ENCODE measurements around the gene PTGES2. TPM values are rescaled to one million over a fixed set of nuclear protein-coding genes. Genes with fewer than 3 reads are reported as not detected.

Gene PTGES2
- total and polyA plus RNA-seq, 2 of the 13 experiments (the other 11 are each of a cell fraction or from before 2014, with no cell fraction given), result 63.7 to 79.8 TPM

DNA sequence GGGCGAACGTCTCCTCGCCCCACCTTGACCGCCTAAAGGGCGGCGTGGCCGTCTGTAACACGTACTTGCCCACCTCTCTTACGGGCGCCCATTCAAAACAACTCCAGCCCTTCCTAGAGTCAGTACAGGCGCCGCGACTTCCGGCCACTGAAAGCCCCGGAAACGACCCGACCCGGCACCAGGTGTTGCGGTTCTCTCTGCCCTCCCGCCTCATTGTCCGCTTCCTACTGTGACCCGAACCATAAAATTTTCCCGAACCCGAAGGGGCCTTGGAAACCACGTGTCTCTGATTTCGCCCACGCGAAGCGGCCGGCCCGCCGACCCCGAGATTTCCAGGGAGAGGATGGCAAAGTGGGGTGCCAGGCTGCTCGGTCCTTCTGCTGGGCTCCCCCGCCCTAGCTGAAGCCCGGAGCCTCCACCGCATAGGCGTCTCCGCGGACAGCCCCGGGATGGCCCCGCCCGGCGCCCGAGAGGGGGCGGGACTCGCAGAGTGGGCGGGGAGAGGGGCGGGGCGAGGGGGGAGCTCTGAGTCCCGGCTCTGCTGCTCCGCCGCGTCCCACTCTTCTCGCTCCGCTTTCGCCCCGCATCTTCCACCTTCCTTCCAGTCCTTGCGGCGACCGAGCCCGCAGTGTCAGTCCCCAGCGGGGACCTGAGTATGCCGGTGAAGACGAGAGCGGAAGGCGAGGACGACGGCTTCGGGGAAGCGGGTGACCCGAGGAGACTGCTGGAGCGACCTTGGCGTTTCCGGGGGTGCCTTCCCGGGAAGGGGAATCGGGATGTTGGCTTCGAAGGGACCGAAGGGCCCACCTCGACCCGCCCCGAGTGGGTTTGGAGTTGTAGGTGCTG lies 684 bp upstream of the PTGES2 start (continued):
- TF ChIP-seq, protein P1, sequence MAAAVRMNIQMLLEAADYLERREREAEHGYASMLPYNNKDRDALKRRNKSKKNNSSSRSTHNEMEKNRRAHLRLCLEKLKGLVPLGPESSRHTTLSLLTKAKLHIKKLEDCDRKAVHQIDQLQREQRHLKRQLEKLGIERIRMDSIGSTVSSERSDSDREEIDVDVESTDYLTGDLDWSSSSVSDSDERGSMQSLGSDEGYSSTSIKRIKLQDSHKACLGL (CRISPR knock-in tag; IDR thresholded peaks at IDR 0.05), result peak; percentile 86; the same call in 1 of the 2 replicates
- no peak for TF ChIP-seq GTF2F1 (IDR thresholded peaks at IDR 0.05; ENCODE audit: low read length)
- peak; percentile 60 for TF ChIP-seq SALL1 (CRISPR knock-in tag; IDR thresholded peaks at IDR 0.05)
- TF ChIP-seq ZNF512 (CRISPR knock-in tag; IDR thresholded peaks at IDR 0.05), result no peak
- TF ChIP-seq, protein P2, sequence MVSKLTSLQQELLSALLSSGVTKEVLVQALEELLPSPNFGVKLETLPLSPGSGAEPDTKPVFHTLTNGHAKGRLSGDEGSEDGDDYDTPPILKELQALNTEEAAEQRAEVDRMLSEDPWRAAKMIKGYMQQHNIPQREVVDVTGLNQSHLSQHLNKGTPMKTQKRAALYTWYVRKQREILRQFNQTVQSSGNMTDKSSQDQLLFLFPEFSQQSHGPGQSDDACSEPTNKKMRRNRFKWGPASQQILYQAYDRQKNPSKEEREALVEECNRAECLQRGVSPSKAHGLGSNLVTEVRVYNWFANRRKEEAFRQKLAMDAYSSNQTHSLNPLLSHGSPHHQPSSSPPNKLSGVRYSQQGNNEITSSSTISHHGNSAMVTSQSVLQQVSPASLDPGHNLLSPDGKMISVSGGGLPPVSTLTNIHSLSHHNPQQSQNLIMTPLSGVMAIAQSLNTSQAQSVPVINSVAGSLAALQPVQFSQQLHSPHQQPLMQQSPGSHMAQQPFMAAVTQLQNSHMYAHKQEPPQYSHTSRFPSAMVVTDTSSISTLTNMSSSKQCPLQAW (CRISPR knock-in tag; IDR thresholded peaks at IDR 0.05), result 0 out of 2 replicates have a peak, but pooled peaks have one; percentile 57
- TF ChIP-seq GATAD1 (CRISPR knock-in tag; IDR thresholded peaks at IDR 0.05), result peak; percentile 74
- TF ChIP-seq, protein P3, sequence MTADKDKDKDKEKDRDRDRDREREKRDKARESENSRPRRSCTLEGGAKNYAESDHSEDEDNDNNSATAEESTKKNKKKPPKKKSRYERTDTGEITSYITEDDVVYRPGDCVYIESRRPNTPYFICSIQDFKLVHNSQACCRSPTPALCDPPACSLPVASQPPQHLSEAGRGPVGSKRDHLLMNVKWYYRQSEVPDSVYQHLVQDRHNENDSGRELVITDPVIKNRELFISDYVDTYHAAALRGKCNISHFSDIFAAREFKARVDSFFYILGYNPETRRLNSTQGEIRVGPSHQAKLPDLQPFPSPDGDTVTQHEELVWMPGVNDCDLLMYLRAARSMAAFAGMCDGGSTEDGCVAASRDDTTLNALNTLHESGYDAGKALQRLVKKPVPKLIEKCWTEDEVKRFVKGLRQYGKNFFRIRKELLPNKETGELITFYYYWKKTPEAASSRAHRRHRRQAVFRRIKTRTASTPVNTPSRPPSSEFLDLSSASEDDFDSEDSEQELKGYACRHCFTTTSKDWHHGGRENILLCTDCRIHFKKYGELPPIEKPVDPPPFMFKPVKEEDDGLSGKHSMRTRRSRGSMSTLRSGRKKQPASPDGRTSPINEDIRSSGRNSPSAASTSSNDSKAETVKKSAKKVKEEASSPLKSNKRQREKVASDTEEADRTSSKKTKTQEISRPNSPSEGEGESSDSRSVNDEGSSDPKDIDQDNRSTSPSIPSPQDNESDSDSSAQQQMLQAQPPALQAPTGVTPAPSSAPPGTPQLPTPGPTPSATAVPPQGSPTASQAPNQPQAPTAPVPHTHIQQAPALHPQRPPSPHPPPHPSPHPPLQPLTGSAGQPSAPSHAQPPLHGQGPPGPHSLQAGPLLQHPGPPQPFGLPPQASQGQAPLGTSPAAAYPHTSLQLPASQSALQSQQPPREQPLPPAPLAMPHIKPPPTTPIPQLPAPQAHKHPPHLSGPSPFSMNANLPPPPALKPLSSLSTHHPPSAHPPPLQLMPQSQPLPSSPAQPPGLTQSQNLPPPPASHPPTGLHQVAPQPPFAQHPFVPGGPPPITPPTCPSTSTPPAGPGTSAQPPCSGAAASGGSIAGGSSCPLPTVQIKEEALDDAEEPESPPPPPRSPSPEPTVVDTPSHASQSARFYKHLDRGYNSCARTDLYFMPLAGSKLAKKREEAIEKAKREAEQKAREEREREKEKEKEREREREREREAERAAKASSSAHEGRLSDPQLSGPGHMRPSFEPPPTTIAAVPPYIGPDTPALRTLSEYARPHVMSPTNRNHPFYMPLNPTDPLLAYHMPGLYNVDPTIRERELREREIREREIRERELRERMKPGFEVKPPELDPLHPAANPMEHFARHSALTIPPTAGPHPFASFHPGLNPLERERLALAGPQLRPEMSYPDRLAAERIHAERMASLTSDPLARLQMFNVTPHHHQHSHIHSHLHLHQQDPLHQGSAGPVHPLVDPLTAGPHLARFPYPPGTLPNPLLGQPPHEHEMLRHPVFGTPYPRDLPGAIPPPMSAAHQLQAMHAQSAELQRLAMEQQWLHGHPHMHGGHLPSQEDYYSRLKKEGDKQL (CRISPR knock-in tag; IDR thresholded peaks at IDR 0.05; ENCODE audit: low read depth), result no peak
- no peak for TF ChIP-seq POLR2AphosphoS2 (IDR thresholded peaks at IDR 0.05; ENCODE audit: low read depth, low read length)
- TF ChIP-seq ZNF670 (CRISPR knock-in tag; IDR thresholded peaks at IDR 0.05; ENCODE audit: borderline replicate concordance), result peak; percentile 79
- no peak for TF ChIP-seq ZNF720 (CRISPR knock-in tag; IDR thresholded peaks at IDR 0.05)
- no peak for TF ChIP-seq HHEX (CRISPR knock-in tag; IDR thresholded peaks at IDR 0.05)
- TF ChIP-seq FOXP1 (IDR thresholded peaks at IDR 0.05), result no peak
- TF ChIP-seq FOXP1 (CRISPR knock-in tag; IDR thresholded peaks at IDR 0.05), result no peak
- no peak for TF ChIP-seq RCOR2 (CRISPR knock-in tag; IDR thresholded peaks at IDR 0.05)
- TF ChIP-seq RAD51 (IDR thresholded peaks at IDR 0.05; ENCODE audit: borderline replicate concordance), result no peak
- TF ChIP-seq, protein P4, sequence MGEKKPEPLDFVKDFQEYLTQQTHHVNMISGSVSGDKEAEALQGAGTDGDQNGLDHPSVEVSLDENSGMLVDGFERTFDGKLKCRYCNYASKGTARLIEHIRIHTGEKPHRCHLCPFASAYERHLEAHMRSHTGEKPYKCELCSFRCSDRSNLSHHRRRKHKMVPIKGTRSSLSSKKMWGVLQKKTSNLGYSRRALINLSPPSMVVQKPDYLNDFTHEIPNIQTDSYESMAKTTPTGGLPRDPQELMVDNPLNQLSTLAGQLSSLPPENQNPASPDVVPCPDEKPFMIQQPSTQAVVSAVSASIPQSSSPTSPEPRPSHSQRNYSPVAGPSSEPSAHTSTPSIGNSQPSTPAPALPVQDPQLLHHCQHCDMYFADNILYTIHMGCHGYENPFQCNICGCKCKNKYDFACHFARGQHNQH (CRISPR knock-in tag; IDR thresholded peaks at IDR 0.05), result peak; percentile 43; the same call in 1 of the 2 replicates
- no peak for TF ChIP-seq SNRNP70 (IDR thresholded peaks at IDR 0.05; ENCODE audit: low read depth, low read length)
- peak; percentile 22; the same call in 1 of the 2 replicates for TF ChIP-seq ZNF792 (CRISPR knock-in tag; IDR thresholded peaks at IDR 0.05)
- no peak for TF ChIP-seq ZBTB7B (CRISPR knock-in tag; IDR thresholded peaks at IDR 0.05)
